Spinal cord (tissue), 10 donors: ENCODE results near the gene STAT4. TPM values are rescaled to one million over a fixed set of nuclear protein-coding genes. Genes with fewer than 3 reads are reported as not detected.
A peak's percentile ranks its signal among the peaks of the same experiment; 100 is the strongest.

Experiments
- DNase-seq, 6 donors: peaks; one replicate each; pipeline versions ENCODE4 v3.0.0 to v3.0.0-alpha.2; 2013 to 2015; ENCODE audit warnings: low spot score in 6 of 6, low read depth in 4 of 6
- H3K27ac ChIP-seq: one replicate; pipeline ENCODE4 v1.5.1; 2013; ENCODE audit warnings: low read depth, low read length, control low read depth
- H3K27me3 ChIP-seq: one replicate; pipeline ENCODE4 v1.6.1; 2013; ENCODE audit warnings: low read length; ENCODE audit not compliant: control insufficient read depth, insufficient read depth
- H3K36me3 ChIP-seq: one replicate; pipeline ENCODE4 v1.6.1; 2013; ENCODE audit warnings: low read length; ENCODE audit not compliant: control insufficient read depth, insufficient read depth
- H3K4me1 ChIP-seq: one replicate; pipeline ENCODE4 v1.6.1; 2013; ENCODE audit warnings: low read length; ENCODE audit not compliant: control insufficient read depth, insufficient read depth
- H3K4me3 ChIP-seq: one replicate; pipeline ENCODE4 v1.5.1; 2013; ENCODE audit warnings: low read depth, low read length, control low read depth
- H3K9me3 ChIP-seq: one replicate; pipeline ENCODE4 v1.6.1; 2013; ENCODE audit warnings: low read length; ENCODE audit not compliant: control insufficient read depth, insufficient read depth
- WGBS: methylation state at CpG from one replicate; pipeline ENCODE4 v1.1.5; 2013; ENCODE audit warnings: missing lambda C conversion rate; ENCODE audit not compliant: insufficient coverage; 5-methylcytosine and 5-hydroxymethylcytosine counted together
- polyA plus RNA-seq, 2 donors: library from polyadenylated mRNA; unstranded; fragments of 120-200 nt; gene quantifications; one replicate each; pipeline ENCODE4 v1.2.1, GENCODE V29; 2013; ENCODE audit not compliant: insufficient read length in 2 of 2
- total RNA-seq, 2 donors: library from RNA; depleted of rRNA in 1 of 2; stranded (reverse); fragments of 120-200 nt in 1 of 2; fragments of >200 nt in 1 of 2; gene quantifications; one replicate each; pipeline versions ENCODE4 v1.2.3 to v1.2.4, GENCODE V29; 2013 to 2014
- donor health status: healthy.

The STAT4 gene
- total and polyA plus RNA-seq, 4 donors, result 2.5 to 8.9 (median 7.4) TPM

DNA sequence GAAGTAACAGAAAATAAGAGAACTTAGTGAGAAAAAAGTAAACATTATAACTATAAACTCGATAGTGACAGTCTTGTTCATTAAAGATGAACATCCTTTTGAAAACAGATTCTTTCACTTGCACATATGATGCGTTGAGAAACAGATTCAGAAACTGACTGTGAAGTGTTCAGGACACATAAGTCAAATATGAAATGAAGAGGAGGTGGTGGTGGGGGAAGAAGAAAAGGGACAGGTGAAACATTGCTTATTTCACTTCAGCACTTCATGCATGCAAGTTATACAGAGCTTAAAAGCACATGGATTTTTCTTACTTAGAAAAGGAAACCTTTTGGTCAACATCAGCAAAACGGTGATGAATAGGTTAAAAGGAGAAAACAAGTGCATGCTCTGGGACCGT is 42.5 kb downstream of the STAT4 start:
- Histone ChIP-seq H3K27ac (no peak overlapping the region), H3K9me3 (no peaks in the 10 kb centered on the region), H3K4me3 (no peak overlapping the region), H3K27me3 (no peaks in the 10 kb centered on the region), H3K36me3 (no peaks in the 10 kb centered on the region), H3K4me1 (no peaks in the 10 kb centered on the region)
- WGBS, result no CpG with 5 or more reads among the region's 4 CpGs
- DNase-seq, result no peak

DNA sequence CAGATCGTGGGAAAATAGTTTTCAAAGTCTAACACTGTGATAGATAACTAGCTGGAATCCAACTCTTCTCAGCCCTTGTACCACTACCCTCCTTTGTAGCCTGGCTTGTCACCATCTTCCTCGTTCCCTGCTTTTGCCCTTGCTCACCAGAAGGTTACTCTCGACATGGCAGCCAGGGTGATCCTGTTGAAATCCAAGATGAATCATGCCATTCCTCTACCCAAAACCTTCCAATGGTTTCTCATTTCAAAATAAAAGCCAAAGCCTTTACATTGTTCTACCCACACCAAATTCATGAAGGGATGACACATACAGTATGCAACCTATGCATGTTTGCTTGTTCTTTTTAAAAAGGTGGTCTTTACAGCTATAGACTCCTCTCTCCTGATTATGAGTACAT is 45.7 kb downstream of the STAT4 start:
- no peaks in the 10 kb centered on the region for H3K9me3 ChIP-seq
- WGBS, result 96% methylated on average over 2 of the region's 3 CpGs
- no peaks in the 10 kb centered on the region for H3K27me3 ChIP-seq
- no peak for DNase-seq
- H3K27ac ChIP-seq, result no peak overlapping the region
- H3K4me3 ChIP-seq, result no peak overlapping the region
- H3K4me1 ChIP-seq, result no peaks in the 10 kb centered on the region
- H3K36me3 ChIP-seq, result no peaks in the 10 kb centered on the region

DNA sequence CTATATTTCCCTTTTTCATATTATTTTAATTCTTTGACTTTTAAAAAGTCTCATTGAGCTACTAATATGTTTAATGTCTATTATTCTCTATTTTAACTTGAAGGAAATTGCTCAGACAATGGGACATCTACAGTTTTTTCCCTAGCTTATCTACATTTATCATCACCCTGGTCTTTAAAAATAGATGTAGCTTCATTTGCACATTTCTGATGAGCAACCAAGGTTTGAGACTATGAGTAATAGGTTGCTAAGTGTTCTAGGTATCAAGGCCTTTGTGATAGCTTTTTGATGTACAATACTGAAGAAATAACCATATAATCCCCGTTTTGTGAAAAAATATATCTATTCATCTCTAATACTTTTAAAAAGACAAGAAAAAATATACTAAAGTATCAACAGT is 47.0 kb downstream of the STAT4 start:
- Histone ChIP-seq H3K4me3 (no peak overlapping the region), H3K36me3 (no peaks in the 10 kb centered on the region), H3K27ac (no peak overlapping the region), H3K9me3 (no peaks in the 10 kb centered on the region), H3K27me3 (no peaks in the 10 kb centered on the region), H3K4me1 (no peaks in the 10 kb centered on the region)
- DNase-seq, result no peak
- no CpG with 5 or more reads among the region's 1 CpG for WGBS

DNA sequence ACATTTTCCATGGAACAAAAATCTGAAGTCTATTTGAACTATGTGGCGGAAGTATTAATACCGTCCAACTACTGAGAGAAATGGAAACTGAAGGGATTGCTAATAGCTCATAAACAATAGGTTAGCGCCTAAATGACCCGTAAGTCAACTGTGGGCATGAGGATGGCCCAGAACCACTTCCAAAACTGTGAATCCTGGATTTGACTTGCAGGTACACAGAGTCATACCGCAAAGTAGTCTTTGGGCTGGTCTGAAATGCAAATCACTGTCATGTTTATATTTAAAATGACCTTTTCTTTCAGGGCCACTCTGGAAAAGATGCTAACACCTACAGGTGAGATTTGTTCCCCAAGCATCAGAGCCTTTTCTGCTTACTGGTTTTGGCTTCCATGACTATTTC is 50.6 kb downstream of the STAT4 start:
- Histone ChIP-seq H3K27me3 (no peaks in the 10 kb centered on the region), H3K36me3 (no peaks in the 10 kb centered on the region), H3K4me3 (no peak overlapping the region), H3K27ac (no peak overlapping the region), H3K4me1 (no peaks in the 10 kb centered on the region), H3K9me3 (no peaks in the 10 kb centered on the region)
- DNase-seq, result no peak
- 97% methylated on average over 5 of the region's 5 CpGs for WGBS

DNA sequence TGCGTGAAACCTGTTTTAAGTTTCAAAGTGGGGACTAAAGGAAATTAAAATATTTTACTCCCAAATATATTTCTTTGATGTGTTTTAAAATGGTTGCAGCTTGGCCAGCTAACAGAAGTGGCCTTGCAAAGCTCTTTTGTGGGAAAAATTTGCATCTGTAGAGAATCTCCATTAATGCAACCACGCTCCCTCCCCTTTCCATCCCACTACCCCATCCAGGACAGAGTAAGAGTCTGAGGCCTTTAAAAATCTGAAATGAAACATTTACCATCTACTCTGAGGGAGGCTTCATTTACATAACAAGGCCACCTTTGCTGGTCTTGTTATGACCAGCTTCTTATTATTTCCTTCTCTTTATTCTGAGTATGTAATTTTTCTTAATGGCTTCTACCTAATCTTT is 63.5 kb downstream of the STAT4 start:
- H3K9me3 ChIP-seq, result peaks cover 3% of the 10 kb centered on the region
- no peaks in the 10 kb centered on the region for H3K4me1 ChIP-seq
- no CpG with 5 or more reads among the region's 2 CpGs for WGBS
- H3K27ac ChIP-seq, result no peak overlapping the region
- H3K36me3 ChIP-seq, result no peaks in the 10 kb centered on the region
- no peak for DNase-seq
- no peaks in the 10 kb centered on the region for H3K27me3 ChIP-seq
- H3K4me3 ChIP-seq, result no peak overlapping the region

DNA sequence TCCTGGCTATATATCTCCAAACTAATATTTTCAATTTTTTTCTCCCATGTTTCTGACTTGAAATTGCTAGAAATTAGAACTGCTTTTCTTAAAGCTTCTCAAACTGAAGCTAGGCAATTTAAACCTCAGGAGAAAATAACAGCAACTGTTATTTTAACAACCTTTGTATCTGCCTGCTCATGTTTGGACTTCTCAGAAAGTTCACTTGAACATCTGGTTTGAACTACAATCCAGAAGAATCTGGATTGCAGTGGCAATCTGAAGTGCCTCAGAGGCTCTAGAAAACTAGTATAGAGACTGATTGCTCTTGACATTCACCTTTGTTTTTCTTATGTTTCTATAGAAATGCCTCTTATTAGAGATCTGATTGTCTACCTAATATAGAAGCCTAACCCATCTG is 64.1 kb downstream of the STAT4 start:
- Histone ChIP-seq H3K36me3 (no peaks in the 10 kb centered on the region), H3K4me1 (no peaks in the 10 kb centered on the region), H3K27me3 (no peaks in the 10 kb centered on the region), H3K27ac (no peak overlapping the region), H3K9me3 (peaks cover 3% of the 10 kb centered on the region), H3K4me3 (no peak overlapping the region)
- DNase-seq, result no peak

DNA sequence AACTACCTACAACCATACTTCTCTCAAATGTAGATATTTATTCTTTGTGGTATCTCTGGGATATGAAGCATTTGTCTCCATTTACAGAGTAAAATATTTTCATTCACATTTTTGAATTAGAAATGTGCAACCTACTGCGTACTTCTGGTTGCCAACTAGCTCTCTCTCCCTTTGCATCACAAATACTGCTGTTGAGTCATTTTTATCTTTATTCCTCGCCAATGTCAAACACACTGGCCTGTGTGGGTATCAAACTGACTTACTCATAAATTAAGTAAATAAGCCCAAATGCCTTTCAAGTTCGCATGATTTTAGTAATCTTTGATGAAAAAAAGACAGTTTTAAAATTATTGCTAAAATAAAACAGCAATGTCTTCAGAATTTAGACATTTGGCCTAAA is 67.3 kb downstream of the STAT4 start:
- Histone ChIP-seq H3K9me3 (peaks cover 3% of the 10 kb centered on the region), H3K4me3 (no peak overlapping the region), H3K27ac (no peak overlapping the region), H3K36me3 (no peaks in the 10 kb centered on the region), H3K27me3 (no peaks in the 10 kb centered on the region), H3K4me1 (no peaks in the 10 kb centered on the region)
- 94% methylated on average over 2 of the region's 3 CpGs for WGBS
- no peak for DNase-seq

DNA sequence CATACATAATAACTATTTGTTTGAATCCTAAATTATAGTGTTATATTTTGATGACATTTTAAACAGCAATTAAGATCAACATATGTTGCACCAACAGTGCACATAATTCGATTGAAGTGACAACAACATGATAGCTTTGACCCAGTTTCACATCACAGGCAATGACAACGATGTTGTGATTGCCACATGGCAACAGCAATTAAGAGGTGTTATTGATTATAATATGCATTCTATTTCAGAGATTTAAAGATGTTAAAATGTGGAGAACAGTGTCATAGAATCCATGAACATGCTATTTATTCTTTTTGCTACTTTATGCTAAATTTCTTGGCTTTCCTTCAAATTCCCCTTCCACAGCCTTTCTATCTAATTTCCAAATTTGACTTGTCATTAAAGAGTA is 68.5 kb downstream of the STAT4 start:
- WGBS, result no CpG with 5 or more reads among the region's 2 CpGs
- DNase-seq, result peak in 2 of 6 donors; percentile 38 to 59

DNA sequence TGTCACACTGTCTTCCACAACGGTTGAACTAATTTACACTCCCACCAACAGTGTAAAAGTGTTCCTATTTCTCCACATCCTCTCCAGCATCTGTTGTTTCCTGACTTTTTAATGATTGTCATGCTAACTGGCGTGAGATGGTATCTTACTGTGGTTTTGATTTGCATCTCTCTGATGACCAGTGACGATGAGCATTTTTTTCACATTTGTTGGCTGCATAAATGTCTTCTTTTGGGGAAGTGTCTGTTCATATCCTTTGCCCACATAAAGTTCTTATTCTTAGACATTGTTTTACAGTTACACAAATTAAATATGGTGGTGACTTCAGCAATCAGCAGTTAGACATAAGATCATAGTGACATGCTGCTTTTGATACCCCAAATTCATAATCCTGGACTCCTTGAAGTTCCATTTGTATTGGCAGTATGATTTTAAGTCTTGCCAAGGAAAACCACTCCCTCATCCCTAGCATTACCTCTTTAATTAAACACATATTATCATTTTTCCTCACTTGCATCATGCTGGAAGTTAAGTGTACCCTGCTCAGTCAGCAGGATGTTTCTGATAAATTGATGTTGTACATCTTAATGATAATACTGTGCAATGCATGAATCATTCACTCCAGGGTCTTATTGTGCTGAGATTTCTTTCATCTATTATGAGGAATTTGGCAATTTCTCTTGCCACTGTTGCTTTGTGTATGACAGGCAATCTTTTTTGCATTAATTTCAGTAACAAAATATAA is 69.2 kb downstream of the STAT4 start:
- no peaks in the 10 kb centered on the region for H3K4me1 ChIP-seq

More for the DNA sequence above, 68.5 kb downstream of the STAT4 start:
- Histone ChIP-seq H3K27me3 (no peaks in the 10 kb centered on the region), H3K27ac (no peak overlapping the region), H3K4me1 (no peaks in the 10 kb centered on the region), H3K9me3 (peaks cover 3% of the 10 kb centered on the region), H3K4me3 (no peak overlapping the region), H3K36me3 (no peaks in the 10 kb centered on the region)

DNA sequence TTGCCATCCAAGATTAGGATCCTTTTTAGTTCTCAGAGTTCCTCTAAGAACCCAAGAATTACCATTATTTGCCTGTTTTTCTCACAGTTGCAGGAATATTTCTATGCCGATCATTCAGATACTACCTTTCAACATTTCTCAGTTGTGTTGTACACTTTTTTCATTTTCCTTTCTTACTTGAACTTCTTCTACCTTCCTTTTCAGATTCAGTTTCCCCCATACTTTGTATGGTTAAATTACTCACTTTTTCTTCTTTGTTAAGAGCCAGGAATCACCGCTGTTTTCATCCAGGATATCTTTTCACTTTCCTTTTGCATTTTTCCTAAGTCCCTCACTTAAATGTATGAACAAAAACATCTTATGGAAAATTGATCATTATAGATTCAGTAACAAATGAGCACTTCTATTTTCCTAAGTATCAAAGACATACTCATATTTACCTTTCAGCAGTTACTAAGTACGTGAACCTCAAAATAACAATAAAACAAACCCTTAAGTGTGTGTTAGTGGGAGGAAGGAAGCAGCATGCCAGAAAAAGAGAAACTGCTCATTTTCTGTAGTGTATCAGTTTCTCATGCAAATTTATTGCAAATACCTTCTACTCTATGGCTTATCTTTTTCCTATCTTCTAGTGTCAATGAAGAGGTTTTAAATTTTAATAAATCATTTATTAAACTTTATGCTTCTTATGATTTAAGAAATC is 72.5 kb downstream of the STAT4 start:
- no peak overlapping the region for H3K4me3 ChIP-seq
- H3K9me3 ChIP-seq, result no peaks in the 10 kb centered on the region
- H3K36me3 ChIP-seq, result no peaks in the 10 kb centered on the region
- WGBS, result no CpG with 5 or more reads among the region's 3 CpGs
- no peaks in the 10 kb centered on the region for H3K27me3 ChIP-seq
- no peaks in the 10 kb centered on the region for H3K4me1 ChIP-seq
- no peak for DNase-seq
- H3K27ac ChIP-seq, result no peak overlapping the region

More for the DNA sequence above, 69.2 kb downstream of the STAT4 start:
- Histone ChIP-seq H3K4me3 (no peak overlapping the region), H3K27ac (no peak overlapping the region), H3K27me3 (no peaks in the 10 kb centered on the region), H3K36me3 (no peaks in the 10 kb centered on the region), H3K9me3 (peaks cover 3% of the 10 kb centered on the region)
- peak in 1 of 6 donors; percentile 1 for DNase-seq
- WGBS, result no CpG with 5 or more reads among the region's 3 CpGs
